Naive thymus-derived CD8-positive, alpha-beta T cell (primary cell): ENCODE measurements around the gene SUOX. TPM values are rescaled to one million over a fixed set of nuclear protein-coding genes. Genes with fewer than 3 reads are reported as not detected.
"Not testable (repeated sequence)": the region's sequence is repeated elsewhere in the genome, so short reads cannot be mapped to it uniquely, and the experiment has no call there.

ENCODE experiments used
- ATAC-seq, 2 donors: fragments of 150-1000 bp; cut with Tn5 transposase in 1 of 2; sonication (Bioruptor Pico), chemical (Tn5 transposase) in 1 of 2; 1 replicate in 1 of 2; 2 replicates in 1 of 2; pipeline ENCODE4 v1.10.0; 2021; ENCODE audit warnings: mild to moderate bottlenecking in 2 of 2, moderate library complexity in 2 of 2
- POLR2A ChIA-PET: fragments of 350-600 bp; sonication (Branson Sonifier 250); formaldehyde crosslinking; loops from one replicate; lab custom pipeline; 2021; ENCODE audit warnings: antibody characterized with exemption; lab: Charles Lee
- DNase-seq, 10 donors: peaks; one replicate each; pipeline versions ENCODE4 v3.0.0 to v3.0.0-alpha.2; 2020 to 2022
- H3K27ac Mint-ChIP-seq, 10 donors: one replicate each; pipeline ENCODE4 v1.8.0; 2020 to 2022; ENCODE audit warnings: mild to moderate bottlenecking in 10 of 10, mixed read lengths in 10 of 10, moderate library complexity in 4 of 10, inconsistent platforms in 1 of 10
- H3K27me3 Mint-ChIP-seq, 5 donors: one replicate each; pipeline ENCODE4 v1.8.0; 2021 to 2022; ENCODE audit warnings: mixed read lengths in 5 of 5
- H3K36me3 Mint-ChIP-seq, 3 donors: one replicate each; pipeline ENCODE4 v1.8.0; 2020 to 2022; ENCODE audit warnings: mixed read lengths in 3 of 3, mild to moderate bottlenecking in 2 of 3, inconsistent platforms in 1 of 3
- H3K4me1 Mint-ChIP-seq, 4 donors: one replicate each; pipeline ENCODE4 v1.8.0; 2021 to 2022; ENCODE audit warnings: mixed read lengths in 4 of 4
- H3K4me3 Mint-ChIP-seq, 10 donors: one replicate each; pipeline ENCODE4 v1.8.0; 2020 to 2022; ENCODE audit warnings: mild to moderate bottlenecking in 10 of 10, mixed read lengths in 10 of 10, moderate library complexity in 6 of 10, inconsistent platforms in 1 of 10
- H3K9me3 Mint-ChIP-seq, 9 donors: one replicate each; pipeline ENCODE4 v1.8.0; 2020 to 2022; ENCODE audit warnings: mixed read lengths in 9 of 9, mild to moderate bottlenecking in 3 of 9, inconsistent platforms in 1 of 9, moderate library complexity in 1 of 9
- polyA plus RNA-seq, 3 donors: library from polyadenylated mRNA; unstranded; fragments of 300-500 nt; fragmentation: Illumina TruSeq; gene quantifications; one replicate each; pipeline ENCODE4 v1.2.3, GENCODE V29; 2021
- total RNA-seq, 8 experiments: library from RNA in 2 of 8; stranded (reverse) in 2 of 8; gene quantifications; one replicate each; pipeline ENCODE4 v1.2.3 and lab custom pipeline; 2021 to 2026

Gene SUOX
- total and polyA plus RNA-seq, 5 experiments from 2014 or later = 0.10 to 6.3 (median 3.1) TPM; not detected in 1

DNA sequence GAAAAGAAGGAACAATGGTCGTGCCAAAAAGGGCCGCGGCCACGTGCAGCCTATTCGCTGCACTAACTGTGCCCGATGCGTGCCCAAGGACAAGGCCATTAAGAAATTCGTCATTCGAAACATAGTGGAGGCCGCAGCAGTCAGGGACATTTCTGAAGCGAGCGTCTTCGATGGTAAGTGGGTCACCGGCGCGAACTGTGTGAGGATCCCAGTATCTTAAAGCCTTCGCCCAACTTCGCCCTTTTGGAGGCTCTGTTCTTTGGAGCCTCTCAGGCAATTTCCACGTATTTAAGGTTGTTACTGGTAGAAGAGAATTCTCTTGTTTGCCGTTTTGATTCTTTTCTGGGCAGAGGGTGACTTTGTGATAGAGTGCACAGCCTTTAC is 45.3 kb downstream of the SUOX start:
- H3K27me3 Mint-ChIP-seq, H3K9me3 Mint-ChIP-seq, DNase-seq, POLR2A ChIA-PET: not testable (repeated sequence)
- Mint-ChIP-seq H3K27ac (peak overlapping the region; percentile 95 to 100 (median 99)), H3K4me3 (peak overlapping the region; percentile 90 to 100 (median 99)), H3K4me1 (peaks cover 13 to 40% (median 33%) of the 10 kb centered on the region in 4 donors), H3K36me3 (peaks cover 5 to 38% (median 12%) of the 10 kb centered on the region in 3 donors)
- ATAC-seq = peak in 1 of 2 donors; percentile 2

DNA sequence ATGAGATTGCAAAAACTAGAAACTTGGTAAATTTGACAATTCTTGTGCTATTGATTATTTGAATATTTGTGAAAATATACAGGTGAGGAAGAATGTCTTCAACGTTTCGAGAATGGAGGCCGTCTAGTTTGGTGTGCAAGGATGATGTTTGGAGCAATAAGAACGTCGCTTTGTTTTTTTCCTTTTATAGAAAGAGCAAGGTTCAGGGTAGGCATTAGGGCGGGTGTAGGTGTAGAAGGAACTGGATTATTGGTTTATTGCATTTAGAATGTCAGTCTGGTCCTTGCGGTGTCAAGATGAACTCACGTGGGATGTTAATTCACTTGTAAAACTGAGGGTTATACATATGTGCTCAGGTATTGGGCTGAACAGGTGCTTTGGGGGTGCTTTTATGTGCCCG is 45.8 kb downstream of the SUOX start:
- Mint-ChIP-seq H3K4me1 (peaks cover 13 to 40% (median 33%) of the 10 kb centered on the region in 4 donors), H3K4me3 (peak overlapping the region; percentile 90 to 100 (median 99)), H3K27me3 (no peaks in the 10 kb centered on the region), H3K9me3 (no peaks in the 10 kb centered on the region), H3K27ac (peak overlapping the region; percentile 95 to 100 (median 99)), H3K36me3 (peaks cover 5 to 38% (median 12%) of the 10 kb centered on the region in 3 donors)
- ATAC-seq (no peak), DNase-seq (no peak)
- POLR2A ChIA-PET = interaction anchor here (1.0 to 2.6 kb wide), 3 partner anchors 10 to 95 kb away, joined by 4 to 25 read pairs (median 4); partner anchors contain the start of gene PA2G4

DNA sequence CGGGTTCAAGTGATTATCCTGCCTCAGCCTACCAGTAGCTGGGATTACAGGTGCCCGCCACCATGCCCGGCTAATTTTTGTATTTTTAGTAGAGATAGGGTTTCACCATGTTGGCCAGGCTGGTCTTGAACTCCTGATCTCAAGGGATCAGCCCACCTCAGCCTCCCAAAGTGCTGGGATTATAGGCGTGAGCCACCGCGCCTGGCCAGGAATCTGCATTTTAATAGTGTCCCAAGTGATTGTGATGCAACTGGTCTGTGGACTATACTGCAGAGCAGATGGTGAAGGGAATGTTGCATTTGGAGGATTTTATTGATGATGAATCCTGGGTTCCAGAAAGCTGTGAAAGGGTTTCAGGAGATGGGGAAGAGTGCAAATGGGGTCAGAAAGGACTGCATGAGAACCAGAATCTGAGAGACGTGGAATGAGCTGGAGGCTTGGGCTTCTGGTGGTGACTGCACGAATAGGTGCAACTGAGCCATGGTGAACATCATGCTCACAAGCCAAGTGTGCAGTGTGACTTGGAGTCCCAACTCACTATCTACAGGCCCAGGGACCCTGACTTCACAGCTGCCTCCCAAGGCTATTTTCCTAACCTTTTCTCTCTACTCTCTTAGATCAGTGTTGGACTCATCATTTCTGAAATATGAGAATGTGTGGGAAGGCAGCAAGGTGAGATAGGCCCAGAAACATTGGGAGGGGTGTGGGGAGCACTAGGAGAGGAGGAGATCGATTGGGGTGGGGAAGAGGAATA is 49.1 kb downstream of the SUOX start:
- POLR2A ChIA-PET = interaction anchor here (0.9 to 4.9 kb wide), 10 partner anchors 9 to 143 kb away, joined by 3 to 54 read pairs (median 8); partner anchors contain the start of genes PA2G4, RAB5B, RPL41 and SMARCC2
- H3K4me1 Mint-ChIP-seq = peaks cover 15 to 31% (median 30%) of the 10 kb centered on the region in 4 donors
- no peak overlapping the region for H3K4me3 Mint-ChIP-seq
- H3K36me3 Mint-ChIP-seq = peaks cover 5 to 38% (median 12%) of the 10 kb centered on the region in 3 donors
- peak overlapping the region; percentile 25 to 87 (median 67) for H3K27ac Mint-ChIP-seq
- no peaks in the 10 kb centered on the region for H3K9me3 Mint-ChIP-seq
- no peak for ATAC-seq
- no peaks in the 10 kb centered on the region for H3K27me3 Mint-ChIP-seq
- no peak for DNase-seq

DNA sequence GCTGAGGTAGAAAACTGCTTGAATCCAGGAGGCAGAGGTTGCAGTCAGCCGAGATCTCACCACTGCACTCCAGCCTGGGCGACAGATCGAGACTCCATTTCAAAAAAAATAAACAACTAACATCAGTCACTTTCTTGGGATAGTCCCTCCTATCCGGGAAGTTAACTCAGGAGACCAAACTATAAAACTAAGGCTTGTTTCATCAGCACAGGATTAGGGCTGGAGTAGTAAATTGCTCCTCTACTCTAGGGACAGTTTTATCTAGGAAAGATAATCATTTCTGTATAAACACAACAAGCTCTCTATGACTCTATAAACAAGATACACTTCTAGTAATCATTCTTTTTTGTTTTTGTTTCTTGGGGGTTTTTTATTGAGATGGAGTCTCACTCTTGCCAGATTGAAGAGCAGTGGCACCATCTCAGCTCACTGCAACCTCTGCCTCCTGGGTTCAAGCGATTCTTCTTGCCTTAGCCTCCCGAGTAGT is 56.4 kb downstream of the SUOX start:
- ATAC-seq = no peak
- peaks cover 0 to 2% (median 0%) of the 10 kb centered on the region in 9 donors for H3K9me3 Mint-ChIP-seq
- POLR2A ChIA-PET = interaction anchor here (0.7 kb wide), 1 partner anchor 107 kb away, joined by 3 read pairs; no protein-coding TSS in a partner anchor

More for the DNA sequence above, 56.4 kb downstream of the SUOX start:
- H3K4me1 Mint-ChIP-seq = peaks cover 4 to 8% (median 6%) of the 10 kb centered on the region in 4 donors
- no peaks in the 10 kb centered on the region for H3K27me3 Mint-ChIP-seq
- no peak overlapping the region for H3K4me3 Mint-ChIP-seq
- no peaks in the 10 kb centered on the region for H3K36me3 Mint-ChIP-seq
- no peak overlapping the region for H3K27ac Mint-ChIP-seq
- no peak for DNase-seq

Other genes starting within 250 kb of the SUOX start
- gene SARNP, start 179.6 kb upstream of the SUOX start, total RNA-seq = 10 to 100 TPM; 43.6 to 43.9 TPM
- 100 to 1,000 TPM in 1 of 3 donors, 10 to 100 TPM in 2; 93.6 to 104 (median 94.0) TPM for gene SARNP, start 179.6 kb upstream of the SUOX start, polyA plus RNA-seq
- 10 to 100 TPM; 43.2 to 46.8 TPM for gene ORMDL2, start 179.2 kb upstream of the SUOX start, total RNA-seq
- gene ORMDL2, start 179.2 kb upstream of the SUOX start, polyA plus RNA-seq = 10 to 100 TPM; 71.6 to 92.5 (median 90.3) TPM
- gene DNAJC14, start 167.7 kb upstream of the SUOX start, total RNA-seq = 10 to 100 TPM; 34.7 to 35.0 TPM
- gene DNAJC14, start 167.7 kb upstream of the SUOX start, polyA plus RNA-seq = 10 to 100 TPM; 31.0 to 39.6 (median 35.5) TPM
- under 1 TPM in 1 of 2 experiments, not detected in 1; 0.55 TPM for gene MMP19, start 154.3 kb upstream of the SUOX start, total RNA-seq
- gene MMP19, start 154.3 kb upstream of the SUOX start, polyA plus RNA-seq = not detected
- 10 to 100 TPM; 33.1 to 44.4 TPM for gene PYM1, start 69.4 kb upstream of the SUOX start, total RNA-seq
- 10 to 100 TPM; 54.4 to 65.7 (median 55.0) TPM for gene PYM1, start 69.4 kb upstream of the SUOX start, polyA plus RNA-seq
- gene DGKA, start 66.1 kb upstream of the SUOX start, total RNA-seq = 1,000 to 10,000 TPM; 1,302 to 1,328 TPM
- 100 to 1,000 TPM; 145 to 378 (median 232) TPM for gene DGKA, start 66.1 kb upstream of the SUOX start, polyA plus RNA-seq
- not detected for gene PMEL, start 31.2 kb upstream of the SUOX start, total RNA-seq
- under 1 TPM in 1 of 3 donors, not detected in 2; 0.15 TPM for gene PMEL, start 31.2 kb upstream of the SUOX start, polyA plus RNA-seq
- 10 to 100 TPM; 27.5 to 30.8 TPM for gene CDK2, start 30.4 kb upstream of the SUOX start, total RNA-seq
- 10 to 100 TPM in 1 of 3 donors, 1 to 10 TPM in 2; 8.0 to 12.4 (median 9.5) TPM for gene CDK2, start 30.4 kb upstream of the SUOX start, polyA plus RNA-seq
- 10 to 100 TPM; 88.9 to 95.2 TPM for gene RAB5B, start 23.2 kb upstream of the SUOX start, total RNA-seq
- 10 to 100 TPM; 61.6 to 69.4 (median 65.9) TPM for gene RAB5B, start 23.2 kb upstream of the SUOX start, polyA plus RNA-seq
- gene IKZF4, start 23.8 kb downstream of the SUOX start, total RNA-seq = 1 to 10 TPM; 4.4 to 5.2 TPM
- gene IKZF4, start 23.8 kb downstream of the SUOX start, polyA plus RNA-seq = under 1 TPM; 0.48 to 0.67 (median 0.53) TPM
- gene RPS26, start 44.6 kb downstream of the SUOX start, total RNA-seq = 10 to 100 TPM; 56.1 to 58.4 TPM
- 1,000 to 10,000 TPM in 1 of 3 donors, 100 to 1,000 TPM in 2; 743 to 1,060 (median 810) TPM for gene RPS26, start 44.6 kb downstream of the SUOX start, polyA plus RNA-seq
- gene ERBB3, start 82.9 kb downstream of the SUOX start, total RNA-seq = 10 to 100 TPM; 22.7 to 26.0 TPM
- 1 to 10 TPM; 1.3 to 3.3 (median 1.7) TPM for gene ERBB3, start 82.9 kb downstream of the SUOX start, polyA plus RNA-seq
- 100 to 1,000 TPM; 132 to 135 TPM for gene PA2G4, start 107.3 kb downstream of the SUOX start, total RNA-seq
- gene PA2G4, start 107.3 kb downstream of the SUOX start, polyA plus RNA-seq = 100 to 1,000 TPM; 219 to 241 (median 241) TPM
- 1,000 to 10,000 TPM; 5,098 to 5,261 TPM for gene RPL41, start 119.4 kb downstream of the SUOX start, total RNA-seq
- over 10,000 TPM in 1 of 3 donors, 1,000 to 10,000 TPM in 2; 8,782 to 10,436 (median 9,902) TPM for gene RPL41, start 119.4 kb downstream of the SUOX start, polyA plus RNA-seq
- gene ZC3H10, start 121.0 kb downstream of the SUOX start, total RNA-seq = 10 to 100 TPM; 15.1 to 15.9 TPM
- 1 to 10 TPM; 1.3 to 2.5 (median 1.8) TPM for gene ZC3H10, start 121.0 kb downstream of the SUOX start, polyA plus RNA-seq
- 100 to 1,000 TPM; 257 to 270 TPM for gene ESYT1, start 131.0 kb downstream of the SUOX start, total RNA-seq
- gene ESYT1, start 131.0 kb downstream of the SUOX start, polyA plus RNA-seq = 100 to 1,000 TPM; 354 to 433 (median 357) TPM
- gene MYL6B, start 155.3 kb downstream of the SUOX start, total RNA-seq = 1 to 10 TPM; 3.5 to 5.9 TPM
- 1 to 10 TPM; 3.4 to 4.0 (median 3.8) TPM for gene MYL6B, start 155.3 kb downstream of the SUOX start, polyA plus RNA-seq
- gene MYL6, start 161.1 kb downstream of the SUOX start, total RNA-seq = 100 to 1,000 TPM; 421 to 448 TPM
- 1,000 to 10,000 TPM; 1,813 to 2,533 (median 2,044) TPM for gene MYL6, start 161.1 kb downstream of the SUOX start, polyA plus RNA-seq
- gene SMARCC2, start 192.2 kb downstream of the SUOX start, total RNA-seq = 100 to 1,000 TPM; 189 to 197 TPM
- 10 to 100 TPM; 46.3 to 70.4 (median 54.1) TPM for gene SMARCC2, start 192.2 kb downstream of the SUOX start, polyA plus RNA-seq
- gene RNF41, start 224.6 kb downstream of the SUOX start, total RNA-seq = 10 to 100 TPM; 34.2 to 35.0 TPM
- gene RNF41, start 224.6 kb downstream of the SUOX start, polyA plus RNA-seq = 10 to 100 TPM; 35.7 to 45.1 (median 41.8) TPM
- 10 to 100 TPM; 10.8 to 13.3 TPM for gene NABP2, start 227.1 kb downstream of the SUOX start, total RNA-seq
- gene NABP2, start 227.1 kb downstream of the SUOX start, polyA plus RNA-seq = 1 to 10 TPM; 3.5 to 3.9 (median 3.7) TPM
- gene SLC39A5, start 232.8 kb downstream of the SUOX start, total RNA-seq = not detected
- gene SLC39A5, start 232.8 kb downstream of the SUOX start, polyA plus RNA-seq = not detected